K562 (cell line): Measurements from ENCODE around the gene INO80E. TPM values are rescaled to one million over a fixed set of nuclear protein-coding genes. Genes with fewer than 3 reads are reported as not detected.
A peak's percentile ranks its signal among the peaks of the same experiment; 100 is the strongest.

Experiments
- CGGBP1 ChIP-seq: fragments of 250-450 bp; sonication (Bioruptor Pico); IDR thresholded peaks from 2 replicates; pipeline ENCODE4 v1.9.0; 2021; ENCODE audit warnings: mild to moderate bottlenecking
- ETV6 ChIP-seq, 3 experiments: fragments of 150-350 bp in 1 of 3; sonication (generic) in 1 of 3; formaldehyde crosslinking in 1 of 3; IDR thresholded peaks; 2 replicates each; pipeline versions ENCODE4 v1.6.1 to v1.8.0; 2014 to 2022; ENCODE audit warnings: borderline replicate concordance in 2 of 3, low read depth in 2 of 3, antibody characterized with exemption in 1 of 3, low read length in 1 of 3, mild to moderate bottlenecking in 1 of 3, missing genetic modification reagents in 1 of 3
- FOXO4 ChIP-seq: fragments of 450-650 bp; formaldehyde crosslinking; IDR thresholded peaks from 2 replicates; pipeline ENCODE4 v1.4.0; 2020; ENCODE audit warnings: mild to moderate bottlenecking, moderate library complexity
- HBP1 ChIP-seq: fragments of 450-650 bp; formaldehyde crosslinking; IDR thresholded peaks from 2 replicates; pipeline ENCODE4 v1.4.0; 2022; ENCODE audit warnings: missing genetic modification characterization
- HCFC1 ChIP-seq: IDR thresholded peaks from 2 replicates; pipeline ENCODE4 v1.6.1; 2012; ENCODE audit warnings: low read depth, low read length, improper control_type of control experiment
- KDM1A ChIP-seq, 2 experiments: fragments of 450-650 bp; IDR thresholded peaks; 2 replicates each; pipeline ENCODE4 v1.6.1; 2016; ENCODE audit warnings: mild to moderate bottlenecking in 2 of 2
- NFE2L1 ChIP-seq: fragments of 450-650 bp; IDR thresholded peaks from 2 replicates; pipeline ENCODE4 v1.6.1; 2016; ENCODE audit warnings: missing genetic modification characterization, low read depth, mild to moderate bottlenecking, missing compliant biosample characterization, moderate library complexity, borderline replicate concordance
- PRMT5 ChIP-seq: sonication (generic); formaldehyde crosslinking; IDR thresholded peaks from 2 replicates; pipeline ENCODE4 v1.5.0; 2020; ENCODE audit warnings: missing genetic modification reagents
- SAP30 ChIP-seq: fragments of 200-600 bp; sonication (generic); IDR thresholded peaks from 2 replicates; pipeline ENCODE4 v1.6.1; 2012; ENCODE audit warnings: borderline replicate concordance, low read depth, mild to moderate bottlenecking, moderate library complexity, low read length, control low read depth, inconsistent platforms; ENCODE audit not compliant: insufficient read depth, poor library complexity, severe bottlenecking
- SIX5 ChIP-seq, 2 experiments: IDR thresholded peaks; 2 replicates each; pipeline ENCODE4 v1.6.1; 2011; ENCODE audit warnings: low read length in 2 of 2, borderline replicate concordance in 1 of 2, low read depth in 1 of 2, mild to moderate bottlenecking in 1 of 2, moderate library complexity in 1 of 2; ENCODE audit not compliant: insufficient read depth in 1 of 2
- SREBF2 ChIP-seq: sonication (generic); formaldehyde crosslinking; IDR thresholded peaks from 2 replicates; pipeline ENCODE4 v1.4.0; 2020; ENCODE audit warnings: mild to moderate bottlenecking, missing genetic modification reagents
- SRF ChIP-seq, 2 experiments: fragments of 250-450, 450-650 bp in 1 of 2; sonication (Bioruptor Pico) in 1 of 2; sonication (generic) in 1 of 2; formaldehyde crosslinking; IDR thresholded peaks; 2 replicates each; pipeline versions ENCODE4 v1.5.0 to v1.5.1; 2020 to 2022; ENCODE audit warnings: mild to moderate bottlenecking in 1 of 2, missing genetic modification reagents in 1 of 2
- SRSF3 ChIP-seq: fragments of 200-400 bp; formaldehyde crosslinking; IDR thresholded peaks from 2 replicates; pipeline ENCODE4 v1.6.1; 2016; ENCODE audit warnings: mild to moderate bottlenecking, low read length, moderate library complexity; ENCODE audit not compliant: insufficient read depth
- ZBTB12 ChIP-seq: fragments of 250-450 bp; sonication (Bioruptor Pico); IDR thresholded peaks from 2 replicates; pipeline ENCODE4 v1.4.0; 2020
- ZFPM2 ChIP-seq: fragments of 250-450 bp; sonication (Bioruptor Pico); IDR thresholded peaks from 2 replicates; pipeline ENCODE4 v1.5.1; 2022; ENCODE audit warnings: mild to moderate bottlenecking
- ZNF239 ChIP-seq: fragments of 250-450 bp; sonication (Bioruptor Pico); IDR thresholded peaks from 2 replicates; pipeline ENCODE4 v1.4.0; 2020; ENCODE audit warnings: mild to moderate bottlenecking
- ZNF253 ChIP-seq: fragments of 250-450 bp; sonication (Bioruptor Pico); conservative IDR thresholded peaks from 2 replicates; pipeline ENCODE4 v1.6.1; 2021; ENCODE audit warnings: mild to moderate bottlenecking
- ZNF384 ChIP-seq: IDR thresholded peaks from 2 replicates; pipeline ENCODE4 v1.6.1; 2012; ENCODE audit warnings: low read depth, low read length, improper control_type of control experiment
- ZNF695 ChIP-seq: fragments of 450-650 bp; formaldehyde crosslinking; IDR thresholded peaks from 2 replicates; pipeline ENCODE4 v1.4.0; 2020; ENCODE audit warnings: mild to moderate bottlenecking, moderate library complexity
- polyA plus RNA-seq, 8 experiments: library from polyadenylated mRNA; depleted of rRNA in 4 of 8; stranded (reverse) in 5 of 8; unstranded in 3 of 8; fragments of >200 nt; fragmentation: Nextera tagmentation in 2 of 8; fragmentation: Illumina TruSeq in 1 of 8; extraction: Ambion mirVana in 2 of 8; extraction: Trizol in 1 of 8; gene quantifications; 2 replicates each; pipeline versions ENCODE4 v1.2.1 to v1.2.3, GENCODE V29; 2011 to 2014; ENCODE audit warnings: inconsistent platforms in 1 of 8, missing spikeins in 1 of 8
- total RNA-seq, 7 experiments: library from RNA; depleted of rRNA in 6 of 7; stranded (reverse); fragments of >200 nt in 6 of 7; fragmentation: Illumina TruSeq in 2 of 7; extraction: Trizol in 2 of 7; gene quantifications; 2 replicates each; pipeline versions ENCODE4 v1.2.1 to v1.2.3, GENCODE V29; 2011 to 2021; ENCODE audit warnings: low replicate concordance in 1 of 7
- TF ChIP-seq, protein P1 (sequence below): sonication (generic); formaldehyde crosslinking; IDR thresholded peaks from 2 replicates; pipeline ENCODE4 v1.8.1; 2023; ENCODE audit warnings: mild to moderate bottlenecking, missing genetic modification reagents

The INO80E gene
- total and polyA plus RNA-seq, 9 of the 15 experiments (the other 6 are each of a cell fraction or from before 2014, with no cell fraction given) = 0.31 to 102 (median 49.3) TPM

DNA sequence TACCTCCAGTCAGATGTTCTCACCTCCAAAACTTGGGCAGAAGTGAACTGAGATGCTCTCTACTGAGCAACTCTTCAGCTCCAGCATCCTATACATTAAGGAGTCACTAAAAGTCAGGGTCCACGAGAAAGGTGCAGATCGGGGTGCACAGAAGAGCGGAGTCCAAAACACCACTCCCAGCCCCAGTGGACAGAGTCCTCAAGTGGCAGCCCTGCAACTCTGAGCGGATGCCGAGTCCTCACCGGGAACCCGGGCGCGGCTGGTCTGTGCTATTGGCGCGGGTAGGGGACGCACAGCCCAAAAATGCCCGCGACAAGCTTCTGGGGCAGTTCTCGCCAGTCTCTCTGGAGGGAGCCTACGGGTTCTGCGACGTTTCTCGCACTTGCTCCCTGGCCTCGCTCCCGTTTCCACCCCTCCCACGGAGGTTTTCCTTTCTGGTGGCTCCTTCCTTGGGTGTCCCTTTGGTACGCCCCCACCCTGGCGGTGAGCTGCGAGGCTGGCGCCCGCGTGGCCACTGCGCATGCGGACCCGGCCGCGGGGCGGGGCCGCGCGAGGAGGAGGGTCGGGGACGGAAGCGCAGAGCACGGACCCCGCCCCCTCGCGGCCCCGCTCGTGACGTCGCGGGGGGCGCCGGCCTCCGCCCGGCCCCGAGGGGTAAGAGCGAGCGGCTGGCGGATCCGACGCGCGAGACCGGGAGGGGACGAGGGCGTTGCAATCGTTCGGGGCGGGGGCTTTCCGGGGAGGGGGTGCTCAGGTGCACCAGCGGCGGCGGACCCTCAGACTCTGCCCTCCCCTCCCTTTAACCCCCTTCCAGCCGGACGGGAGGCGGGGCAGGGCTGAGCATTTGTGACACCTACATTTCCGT is 34.3 kb upstream of the INO80E start, which contains the start of gene TMEM219 (continued):
- TF ChIP-seq ZNF253 (no peak), KDM1A (IDR thresholded peaks at IDR 0.05) (no peak), HCFC1 (peak; percentile 32; the same call in 1 of the 2 replicates), SRF (CRISPR knock-in tag; IDR thresholded peaks at IDR 0.05) (no peak), ZNF695 (CRISPR knock-in tag) (no peak), HBP1 (no peak), CGGBP1 (CRISPR knock-in tag) (no peak), FOXO4 (CRISPR knock-in tag) (no peak), ETV6 (IDR thresholded peaks at IDR 0.05; ENCODE audit: borderline replicate concordance in 1 of 2, low read depth in 2 of 2, low read length in 1 of 2) (no peak), ETV6 (CRISPR knock-in tag; IDR thresholded peaks at IDR 0.05; ENCODE audit: borderline replicate concordance) (no peak), ZBTB12 (peak; percentile 59; the same call in 1 of the 2 replicates), SIX5 (IDR thresholded peaks at IDR 0.05; ENCODE audit: borderline replicate concordance in 1 of 2, insufficient read depth in 1 of 2, low read depth in 1 of 2, low read length in 2 of 2) (0 out of 4 replicates have a peak, but pooled peaks of 1 of the 2 experiments have one; percentile 5), PRMT5 (CRISPR knock-in tag) (no peak), SAP30 (no peak), ZFPM2 (no peak), ZNF239 (CRISPR knock-in tag) (no peak), SRSF3 (no peak), SREBF2 (no peak), NFE2L1 (tag) (no peak), ZNF384 (no peak)
- TF ChIP-seq, protein P1, sequence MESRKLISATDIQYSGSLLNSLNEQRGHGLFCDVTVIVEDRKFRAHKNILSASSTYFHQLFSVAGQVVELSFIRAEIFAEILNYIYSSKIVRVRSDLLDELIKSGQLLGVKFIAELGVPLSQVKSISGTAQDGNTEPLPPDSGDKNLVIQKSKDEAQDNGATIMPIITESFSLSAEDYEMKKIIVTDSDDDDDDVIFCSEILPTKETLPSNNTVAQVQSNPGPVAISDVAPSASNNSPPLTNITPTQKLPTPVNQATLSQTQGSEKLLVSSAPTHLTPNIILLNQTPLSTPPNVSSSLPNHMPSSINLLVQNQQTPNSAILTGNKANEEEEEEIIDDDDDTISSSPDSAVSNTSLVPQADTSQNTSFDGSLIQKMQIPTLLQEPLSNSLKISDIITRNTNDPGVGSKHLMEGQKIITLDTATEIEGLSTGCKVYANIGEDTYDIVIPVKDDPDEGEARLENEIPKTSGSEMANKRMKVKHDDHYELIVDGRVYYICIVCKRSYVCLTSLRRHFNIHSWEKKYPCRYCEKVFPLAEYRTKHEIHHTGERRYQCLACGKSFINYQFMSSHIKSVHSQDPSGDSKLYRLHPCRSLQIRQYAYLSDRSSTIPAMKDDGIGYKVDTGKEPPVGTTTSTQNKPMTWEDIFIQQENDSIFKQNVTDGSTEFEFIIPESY (CRISPR knock-in tag) = peak; percentile 52; the same call in 1 of the 2 replicates
